Breast epithelium (tissue), 4 donors: ENCODE data around the gene VSIG8. TPM values are rescaled to one million over a fixed set of nuclear protein-coding genes. Genes with fewer than 3 reads are reported as not detected.

ENCODE experiments used
- DNase-seq, 2 donors: peaks; one replicate each; pipeline ENCODE4 v3.0.0-alpha.2; 2019; ENCODE audit warnings: low spot score in 2 of 2
- H3K27ac ChIP-seq, 2 donors: fragments of 200-600 bp; sonication (generic) in 1 of 2; one replicate each; pipeline ENCODE4 v1.5.1; 2016 to 2019; ENCODE audit warnings: mild to moderate bottlenecking in 1 of 2
- H3K27me3 ChIP-seq, 2 donors: fragments of 200-600 bp; sonication (generic) in 1 of 2; one replicate each; pipeline versions ENCODE4 v1.5.1 to v1.6.0; 2017 to 2019; ENCODE audit warnings: control low read depth in 1 of 2, mild to moderate bottlenecking in 1 of 2
- H3K36me3 ChIP-seq: fragments of 200-600 bp; one replicate; pipeline ENCODE4 v1.5.1; 2019
- H3K4me1 ChIP-seq, 2 donors: fragments of 200-600 bp; sonication (generic); one replicate each; pipeline ENCODE4 v1.5.1; 2016 to 2019; ENCODE audit warnings: control low read depth in 1 of 2
- H3K4me3 ChIP-seq, 3 donors: fragments of 200-600 bp; sonication (generic); 1 replicate in 2 of 3; 2 replicates in 1 of 3; pipeline ENCODE4 v1.5.1; 2016 to 2019; ENCODE audit warnings: mild to moderate bottlenecking in 3 of 3, moderate library complexity in 2 of 3
- H3K9me3 ChIP-seq, 2 donors: fragments of 200-600 bp; sonication (generic) in 1 of 2; one replicate each; pipeline ENCODE4 v1.5.1; 2016 to 2019; ENCODE audit warnings: control low read depth in 1 of 2
- POLR2A ChIP-seq: fragments of 450-650 bp; IDR thresholded peaks from one replicate; pipeline ENCODE4 v1.6.1; 2016; ENCODE audit warnings: antibody characterized with exemption, mild to moderate bottlenecking, moderate library complexity
- POLR2AphosphoS5 ChIP-seq, 3 donors: sonication (generic); formaldehyde crosslinking; IDR thresholded peaks; one replicate each; pipeline ENCODE4 v1.6.1; 2017; ENCODE audit warnings: antibody characterized with exemption in 3 of 3
- intact Hi-C: fragments of 100-400 bp; cut with DNase I; formaldehyde crosslinking; loops from one replicate; pipeline ENCODE4 v1.15.1; 2023; ENCODE audit warnings: low total_unique reads
- total RNA-seq, 3 donors: library from RNA; depleted of rRNA; stranded (reverse); fragments of >200 nt; gene quantifications; one replicate each; pipeline ENCODE4 v1.1.0, GENCODE V29; 2016
- TF ChIP-seq, protein P1 (sequence below), 3 donors: fragments of 450-650 bp; IDR thresholded peaks; one replicate each; pipeline ENCODE4 v1.5.1; 2016 to 2017; ENCODE audit warnings: antibody characterized with exemption in 3 of 3, mild to moderate bottlenecking in 3 of 3, moderate library complexity in 3 of 3

Gene VSIG8
- total RNA-seq, 3 donors from 2014 or later = 0.15 to 0.16 TPM; not detected in 1

DNA sequence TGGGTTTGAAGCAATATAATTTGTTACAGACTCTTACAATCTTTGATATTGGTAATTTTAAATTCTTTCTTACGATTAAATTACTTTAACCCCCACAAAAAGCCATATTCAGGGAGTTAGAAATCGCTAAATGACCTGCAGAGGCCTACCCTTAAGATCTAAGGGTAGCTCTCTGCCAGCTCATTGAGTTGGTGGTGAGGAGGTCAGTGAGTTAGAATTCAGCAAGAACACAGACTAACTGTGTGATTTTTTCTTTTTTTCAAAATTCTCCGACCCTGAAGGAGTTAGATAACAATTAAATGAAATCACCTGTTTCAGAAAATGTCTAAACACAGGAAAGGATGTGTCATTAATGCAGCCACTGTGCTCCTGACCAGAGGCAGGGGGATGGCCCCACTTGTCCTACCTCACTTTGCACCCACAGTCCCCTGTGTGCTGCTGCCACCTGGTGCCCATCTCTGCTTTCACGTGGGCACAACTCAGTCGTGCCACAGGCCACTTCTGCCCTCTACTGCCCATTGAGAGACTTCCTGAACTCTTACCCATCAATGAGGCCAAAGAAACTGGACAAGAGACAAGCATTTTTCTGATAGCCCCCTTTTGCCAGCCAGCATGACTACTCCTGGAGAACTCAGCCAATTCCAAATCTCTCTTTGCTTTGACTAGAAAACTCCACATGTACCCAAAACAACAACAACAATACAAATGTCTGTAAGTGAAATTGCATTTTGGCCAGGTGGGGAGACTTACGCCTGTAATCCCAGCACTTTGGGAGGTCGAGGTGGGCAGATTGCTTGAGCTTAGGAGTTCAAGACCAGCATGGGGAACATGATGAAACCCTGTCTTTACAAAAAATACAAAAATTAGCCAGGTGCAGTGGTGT is 29.1 kb upstream of the VSIG8 start:
- no peaks in the 10 kb centered on the region for H3K36me3 ChIP-seq
- peak; percentile 84 to 86 for DNase-seq

DNA sequence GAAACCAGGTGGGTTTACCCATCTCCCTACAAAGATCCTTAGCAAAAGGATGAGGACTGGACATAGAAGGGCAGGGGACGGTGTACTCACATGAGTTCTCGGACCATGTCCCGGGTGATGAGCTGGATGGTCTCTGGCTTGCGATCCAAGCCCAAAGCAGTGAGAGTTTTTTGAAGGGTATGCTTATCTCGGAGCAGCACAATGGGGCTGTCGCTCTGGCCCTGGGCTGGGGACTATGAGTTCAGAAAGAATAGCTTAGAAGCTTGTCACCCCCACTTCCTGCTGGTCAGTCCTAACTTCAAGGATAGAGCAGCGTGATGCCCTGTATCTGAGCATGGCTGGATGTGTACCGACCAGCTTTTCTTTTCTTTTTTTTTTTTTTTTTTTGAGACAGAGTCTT is 27.9 kb upstream of the VSIG8 start:
- no peaks in the 10 kb centered on the region for H3K36me3 ChIP-seq
- intact Hi-C loops = no loop called here
- TF ChIP-seq POLR2A (no peak), POLR2AphosphoS5 (IDR thresholded peaks at IDR 0.05) (no peak)
- TF ChIP-seq, protein P1, sequence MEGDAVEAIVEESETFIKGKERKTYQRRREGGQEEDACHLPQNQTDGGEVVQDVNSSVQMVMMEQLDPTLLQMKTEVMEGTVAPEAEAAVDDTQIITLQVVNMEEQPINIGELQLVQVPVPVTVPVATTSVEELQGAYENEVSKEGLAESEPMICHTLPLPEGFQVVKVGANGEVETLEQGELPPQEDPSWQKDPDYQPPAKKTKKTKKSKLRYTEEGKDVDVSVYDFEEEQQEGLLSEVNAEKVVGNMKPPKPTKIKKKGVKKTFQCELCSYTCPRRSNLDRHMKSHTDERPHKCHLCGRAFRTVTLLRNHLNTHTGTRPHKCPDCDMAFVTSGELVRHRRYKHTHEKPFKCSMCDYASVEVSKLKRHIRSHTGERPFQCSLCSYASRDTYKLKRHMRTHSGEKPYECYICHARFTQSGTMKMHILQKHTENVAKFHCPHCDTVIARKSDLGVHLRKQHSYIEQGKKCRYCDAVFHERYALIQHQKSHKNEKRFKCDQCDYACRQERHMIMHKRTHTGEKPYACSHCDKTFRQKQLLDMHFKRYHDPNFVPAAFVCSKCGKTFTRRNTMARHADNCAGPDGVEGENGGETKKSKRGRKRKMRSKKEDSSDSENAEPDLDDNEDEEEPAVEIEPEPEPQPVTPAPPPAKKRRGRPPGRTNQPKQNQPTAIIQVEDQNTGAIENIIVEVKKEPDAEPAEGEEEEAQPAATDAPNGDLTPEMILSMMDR (IDR thresholded peaks at IDR 0.05) = no peak
- no peak for DNase-seq
- H3K9me3 ChIP-seq = no peaks in the 10 kb centered on the region
- no peak overlapping the region for H3K4me3 ChIP-seq
- H3K4me1 ChIP-seq = no peaks in the 10 kb centered on the region
- no peaks in the 10 kb centered on the region for H3K27me3 ChIP-seq
- peak overlapping the region; percentile 10 to 85 for H3K27ac ChIP-seq

More for the DNA sequence above, 29.1 kb upstream of the VSIG8 start:
- H3K4me3 ChIP-seq = no peak overlapping the region
- no peaks in the 10 kb centered on the region for H3K9me3 ChIP-seq
- no peaks in the 10 kb centered on the region for H3K27me3 ChIP-seq
- no peaks in the 10 kb centered on the region for H3K4me1 ChIP-seq
- intact Hi-C loops = no loop called here
- TF ChIP-seq POLR2AphosphoS5 (IDR thresholded peaks at IDR 0.05) (peak; percentile 51 to 73 (median 63)), POLR2A (no peak)
- TF ChIP-seq, protein P1 (IDR thresholded peaks at IDR 0.05) = peak; percentile 89 to 100 (median 98)
- no peak overlapping the region for H3K27ac ChIP-seq

DNA sequence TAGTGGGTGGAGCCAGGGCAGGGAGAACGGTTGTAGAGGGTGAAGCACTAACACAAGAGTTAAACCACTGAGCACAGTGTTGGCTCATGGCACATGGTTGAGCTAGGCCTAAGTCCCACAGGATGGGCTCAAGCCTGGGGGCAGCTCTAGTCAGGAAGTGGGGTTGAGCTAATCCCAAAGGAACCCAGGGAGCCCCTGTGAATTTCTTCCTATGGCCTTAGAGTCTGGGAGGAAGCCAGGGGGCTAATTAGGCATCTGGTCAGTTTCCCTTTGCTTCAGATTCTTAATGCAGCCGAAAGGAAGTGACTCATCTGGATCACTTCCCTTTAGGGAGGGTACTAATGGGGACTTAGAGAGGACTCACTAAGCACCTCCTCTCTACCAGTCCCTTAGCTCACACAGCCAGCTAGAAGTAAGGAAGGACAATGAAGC is 27.4 kb upstream of the VSIG8 start:
- Histone ChIP-seq H3K4me1 (no peaks in the 10 kb centered on the region), H3K27me3 (no peaks in the 10 kb centered on the region), H3K36me3 (no peaks in the 10 kb centered on the region), H3K9me3 (no peaks in the 10 kb centered on the region), H3K4me3 (no peak overlapping the region), H3K27ac (peak overlapping the region; percentile 27 to 85)
- intact Hi-C loops = loop anchor here (10.0 kb wide), 1 partner anchor 105 kb away; the partner anchor contains the start of gene DUSP23
- TF ChIP-seq, protein P1 (IDR thresholded peaks at IDR 0.05) = no peak
- no peak for TF ChIP-seq POLR2AphosphoS5 (IDR thresholded peaks at IDR 0.05)
- no peak for TF ChIP-seq POLR2A
- no peak for DNase-seq

DNA sequence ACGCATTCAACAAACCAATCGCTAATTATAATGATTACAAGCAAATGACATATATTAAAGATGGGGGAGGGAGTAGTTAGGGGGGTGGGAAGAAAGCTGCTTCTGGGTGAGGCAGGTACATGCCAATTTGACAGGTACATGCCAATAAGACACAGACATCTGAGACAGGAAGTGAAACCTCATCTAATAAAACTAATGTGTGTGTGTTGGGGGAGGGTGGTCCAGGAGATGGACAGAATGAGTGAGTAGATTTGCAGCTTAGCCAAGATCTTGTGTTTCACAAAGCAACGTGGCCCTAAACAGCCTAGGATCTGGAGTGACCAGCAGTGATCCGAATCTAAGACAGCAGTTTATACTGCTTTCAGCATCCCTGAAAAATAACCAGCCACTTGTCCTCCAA is 26.7 kb upstream of the VSIG8 start:
- Histone ChIP-seq H3K4me3 (no peak overlapping the region), H3K4me1 (no peaks in the 10 kb centered on the region), H3K36me3 (no peaks in the 10 kb centered on the region), H3K27ac (peak overlapping the region in 1 of 2 donors; percentile 85), H3K27me3 (no peaks in the 10 kb centered on the region), H3K9me3 (no peaks in the 10 kb centered on the region)
- no peak for DNase-seq
- intact Hi-C loops = loop anchor here (10.0 kb wide), 1 partner anchor 104 kb away; the partner anchor contains the start of gene DUSP23
- TF ChIP-seq, protein P1 (IDR thresholded peaks at IDR 0.05) = no peak
- no peak for TF ChIP-seq POLR2AphosphoS5 (IDR thresholded peaks at IDR 0.05)
- TF ChIP-seq POLR2A = no peak

DNA sequence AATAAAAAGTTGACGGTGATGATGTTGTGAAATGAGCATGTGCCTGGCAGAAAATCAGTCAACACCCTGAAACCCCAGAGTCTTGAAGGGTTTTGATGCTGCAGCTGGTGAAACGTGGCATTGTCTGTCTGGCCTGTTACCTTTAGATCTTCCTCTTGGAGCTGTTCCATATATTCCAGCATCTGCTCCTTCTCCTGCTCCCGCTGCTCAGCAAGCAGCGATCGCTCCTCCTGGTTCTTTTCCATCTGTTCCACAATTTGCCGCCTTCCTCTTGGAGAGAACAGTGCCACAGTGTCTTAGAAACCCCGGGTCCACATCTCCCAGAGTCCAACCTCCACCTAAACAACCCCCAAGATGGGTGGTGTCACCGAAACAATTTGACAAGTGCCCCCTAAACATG is 21.8 kb upstream of the VSIG8 start:
- Histone ChIP-seq H3K9me3 (no peaks in the 10 kb centered on the region), H3K4me3 (no peak overlapping the region), H3K4me1 (no peaks in the 10 kb centered on the region), H3K27ac (no peak overlapping the region), H3K27me3 (no peaks in the 10 kb centered on the region), H3K36me3 (no peaks in the 10 kb centered on the region)
- no peak for DNase-seq
- intact Hi-C loops = loop anchor here (10.0 kb wide), 1 partner anchor 99 kb away; the partner anchor contains the start of gene DUSP23
- TF ChIP-seq, protein P1 (IDR thresholded peaks at IDR 0.05) = no peak
